Bronchial smooth muscle cell (primary cell): ENCODE results near the gene PSG3. TPM values are rescaled to one million over a fixed set of nuclear protein-coding genes. Genes with fewer than 3 reads are reported as not detected.

ENCODE experiments used
- total RNA-seq: library from RNA; depleted of rRNA; stranded (reverse); fragments of >200 nt; gene quantifications from 2 replicates; pipeline ENCODE4 v1.2.1, GENCODE V29; 2014

Gene PSG3
- not detected in 2 replicates for total RNA-seq

GRCh38 chr19:42740381-42740780 lies at the start of gene PSG3:
PSG3 (minus strand) TSS chr19:42740481; CDS start chr19:42740384, 97 bp downstream.

Other genes starting within 250 kb of the PSG3 start
- gene CEACAM1, start 212.0 kb downstream of the PSG3 start, total RNA-seq = not detected in 2 replicates
- not detected in 2 replicates for gene CEACAM8, start 145.6 kb downstream of the PSG3 start, total RNA-seq
- gene PSG8, start 25.2 kb upstream of the PSG3 start, total RNA-seq = not detected in 2 replicates
- under 0.01 and 0.17 TPM in 2 replicates for gene PSG1, start 139.2 kb upstream of the PSG3 start, total RNA-seq
- not detected in 2 replicates for gene PSG6, start 177.4 kb upstream of the PSG3 start, total RNA-seq
- not detected in 2 replicates for gene PSG7, start 196.7 kb upstream of the PSG3 start, total RNA-seq